ENCODE measurements around the gene TUBG1. TPM values are rescaled to one million over a fixed set of nuclear protein-coding genes. Genes with fewer than 3 reads are reported as not detected.

Gene TUBG1
- polyA plus RNA-seq (2012; ENCODE audit: missing spikeins): 70.7 TPM

DNA sequence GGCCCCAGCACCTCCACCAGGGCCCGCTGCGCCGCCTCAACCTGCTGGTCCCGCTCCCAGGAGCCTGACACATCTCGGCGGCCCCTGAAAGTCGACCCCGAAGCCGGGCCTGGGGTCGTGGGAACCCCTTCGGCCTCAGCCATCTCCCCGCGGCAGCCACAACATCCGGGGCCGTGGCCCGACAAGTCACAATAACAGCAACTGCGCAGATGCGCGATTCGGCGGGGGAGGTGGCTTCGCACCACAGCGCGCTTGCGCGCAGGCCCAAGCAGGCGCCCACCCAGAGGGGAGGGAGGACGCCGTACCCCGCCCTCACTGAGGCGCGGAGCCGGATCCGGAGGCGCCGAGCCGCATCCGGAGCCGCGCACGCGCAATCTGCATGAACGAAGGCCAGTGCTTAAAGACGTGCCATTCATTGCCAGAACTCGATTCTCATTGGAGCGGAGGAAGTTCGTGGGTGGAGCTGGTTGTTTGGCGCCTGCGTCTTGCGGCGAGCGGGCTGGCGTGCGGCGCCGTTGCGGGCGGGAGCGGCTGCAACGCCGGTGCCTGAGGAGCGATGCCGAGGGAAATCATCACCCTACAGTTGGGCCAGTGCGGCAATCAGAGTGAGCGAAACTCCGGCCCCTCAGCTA lies at the start of gene TUBG1, which contains the start of gene RETREG3:
TSS of gene TUBG1 (plus strand) at position 502 of the 632 bp plus-strand sequence. CDS start at position 557, 55 bp downstream.
TSS of gene RETREG3 (minus strand) at position 193 of the 632 bp plus-strand sequence. CDS start at position 143, 50 bp downstream.
- peak; percentile 99 for FAIRE-seq
- TF ChIP-seq TAF1 (IDR thresholded peaks at IDR 0.05; ENCODE audit: borderline replicate concordance, low read depth, low read length): peak; percentile 42; the same call in 1 of the 2 replicates
- TF ChIP-seq POLR2A (IDR thresholded peaks at IDR 0.05; ENCODE audit: low read depth, low read length): peak; percentile 92
- TF ChIP-seq POLR2AphosphoS5 (IDR thresholded peaks at IDR 0.05; ENCODE audit: low read depth, low read length): peak; percentile 88
- peak; percentile 96 for DNase-seq (ENCODE audit: insufficient read length)

DNA sequence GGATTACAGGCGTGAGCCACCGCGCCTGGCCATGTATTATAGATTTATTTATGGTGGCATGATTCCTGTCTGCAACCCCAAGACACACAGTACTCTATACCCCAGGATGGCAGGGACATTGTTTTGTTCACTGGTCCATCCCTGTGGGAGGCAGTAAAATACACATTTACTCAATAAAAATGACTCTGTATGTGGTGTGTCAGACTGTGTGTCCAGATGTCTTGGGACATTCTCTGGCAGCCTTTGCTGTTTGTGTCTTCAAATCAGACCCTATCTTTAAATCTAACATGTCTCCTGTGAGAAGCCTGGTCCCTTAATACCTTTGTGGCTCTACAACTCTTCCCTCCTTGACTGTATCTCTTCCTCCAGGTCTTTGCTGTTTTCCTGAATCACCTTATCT lies 49.2 kb upstream of the TUBG1 start:
- FAIRE-seq: no peak
- TF ChIP-seq TAF1 (IDR thresholded peaks at IDR 0.05; ENCODE audit: borderline replicate concordance, low read depth, low read length) (no peak), POLR2AphosphoS5 (IDR thresholded peaks at IDR 0.05; ENCODE audit: low read depth, low read length) (no peak), POLR2A (IDR thresholded peaks at IDR 0.05; ENCODE audit: low read depth, low read length) (no peak)
- no peak for DNase-seq (ENCODE audit: insufficient read length)

DNA sequence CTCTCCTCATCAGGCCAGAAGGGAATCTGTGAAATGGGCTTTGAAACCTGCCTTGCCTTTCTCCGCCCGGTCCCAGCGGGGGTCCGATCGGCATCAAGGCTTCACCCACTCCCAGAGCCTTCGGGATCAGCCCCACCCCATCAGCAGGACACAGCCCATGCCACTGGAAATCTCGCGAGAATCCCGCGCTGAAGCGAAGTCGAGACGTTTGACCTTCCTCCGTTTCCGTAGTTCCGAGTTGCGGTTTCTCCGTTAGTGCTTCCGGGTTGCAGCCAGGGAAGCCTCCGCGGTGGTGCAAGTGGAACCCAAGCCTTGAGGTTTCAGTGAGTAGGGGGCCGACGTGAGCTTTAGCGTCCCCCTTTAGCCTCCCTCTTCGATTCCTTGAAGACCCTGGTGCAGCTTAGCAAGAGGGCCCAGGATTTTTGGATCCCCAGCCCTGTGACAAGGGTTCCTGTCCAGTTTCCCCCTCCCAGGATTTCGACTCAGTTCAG lies 47.5 kb upstream of the TUBG1 start, which contains the start of gene COASY:
TSS of gene COASY (plus strand) at position 252 of the 491 bp plus-strand sequence. CDS start 475 bp downstream, outside the sequence.
- FAIRE-seq: peak; percentile 93
- TF ChIP-seq POLR2AphosphoS5 (IDR thresholded peaks at IDR 0.05; ENCODE audit: low read depth, low read length) (peak; percentile 84), TAF1 (IDR thresholded peaks at IDR 0.05; ENCODE audit: borderline replicate concordance, low read depth, low read length) (peak; percentile 85), POLR2A (IDR thresholded peaks at IDR 0.05; ENCODE audit: low read depth, low read length) (peak; percentile 87)

DNA sequence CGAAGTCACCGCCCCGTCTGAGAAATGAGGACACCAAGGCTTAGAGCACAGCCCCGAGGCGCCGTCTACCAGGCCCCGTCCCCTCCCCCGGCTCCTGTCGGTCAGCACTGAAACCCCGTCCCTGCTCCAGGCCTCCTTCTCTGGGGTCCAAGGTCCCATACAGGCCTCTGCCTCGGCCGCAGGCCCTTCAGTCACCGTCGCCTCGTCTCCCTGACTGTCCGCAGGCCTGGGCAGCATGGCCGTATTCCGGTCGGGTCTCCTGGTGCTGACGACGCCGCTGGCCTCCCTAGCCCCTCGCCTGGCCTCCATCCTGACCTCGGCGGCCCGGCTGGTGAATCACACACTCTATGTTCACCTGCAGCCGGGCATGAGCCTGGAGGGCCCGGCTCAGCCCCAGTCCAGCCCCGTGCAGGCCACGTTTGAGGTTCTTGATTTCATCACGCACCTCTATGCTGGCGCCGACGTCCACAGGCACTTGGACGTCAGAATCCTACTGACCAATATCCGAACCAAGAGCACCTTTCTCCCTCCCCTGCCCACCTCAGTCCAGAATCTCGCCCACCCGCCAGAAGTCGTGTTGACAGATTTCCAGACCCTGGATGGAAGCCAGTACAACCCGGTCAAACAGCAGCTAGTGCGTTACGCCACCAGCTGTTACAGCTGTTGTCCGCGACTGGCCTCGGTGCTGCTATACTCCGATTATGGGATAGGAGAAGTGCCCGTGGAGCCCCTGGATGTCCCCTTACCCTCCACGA lies 46.9 kb upstream of the TUBG1 start:
- DNase-seq (ENCODE audit: insufficient read length) (no peak), FAIRE-seq (no peak)
- TF ChIP-seq POLR2A (IDR thresholded peaks at IDR 0.05; ENCODE audit: low read depth, low read length) (no peak), POLR2AphosphoS5 (IDR thresholded peaks at IDR 0.05; ENCODE audit: low read depth, low read length) (no peak)

More for the DNA sequence above, 47.5 kb upstream of the TUBG1 start, which contains the start of gene COASY:
- DNase-seq (ENCODE audit: insufficient read length): peak; percentile 98

DNA sequence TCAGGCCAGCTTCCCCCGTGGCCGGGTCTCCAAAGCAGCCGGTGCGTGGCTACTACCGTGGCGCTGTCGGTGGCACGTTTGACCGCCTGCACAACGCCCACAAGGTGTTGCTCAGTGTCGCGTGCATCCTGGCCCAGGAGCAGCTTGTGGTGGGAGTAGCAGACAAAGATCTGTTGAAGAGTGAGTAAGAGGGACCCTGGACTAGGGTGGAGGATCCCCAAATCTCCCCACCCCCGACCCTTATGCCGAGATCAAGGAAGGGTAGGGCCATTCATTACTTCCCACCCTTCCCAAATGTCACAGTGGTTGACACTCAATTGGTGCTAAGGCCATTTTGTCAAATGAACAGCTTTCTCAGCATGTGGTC lies 46.4 kb upstream of the TUBG1 start:
- no peak for FAIRE-seq
- TF ChIP-seq TAF1 (IDR thresholded peaks at IDR 0.05; ENCODE audit: borderline replicate concordance, low read depth, low read length): no peak
- TF ChIP-seq POLR2AphosphoS5 (IDR thresholded peaks at IDR 0.05; ENCODE audit: low read depth, low read length): no peak
- TF ChIP-seq POLR2A (IDR thresholded peaks at IDR 0.05; ENCODE audit: low read depth, low read length): no peak
- DNase-seq (ENCODE audit: insufficient read length): no peak

DNA sequence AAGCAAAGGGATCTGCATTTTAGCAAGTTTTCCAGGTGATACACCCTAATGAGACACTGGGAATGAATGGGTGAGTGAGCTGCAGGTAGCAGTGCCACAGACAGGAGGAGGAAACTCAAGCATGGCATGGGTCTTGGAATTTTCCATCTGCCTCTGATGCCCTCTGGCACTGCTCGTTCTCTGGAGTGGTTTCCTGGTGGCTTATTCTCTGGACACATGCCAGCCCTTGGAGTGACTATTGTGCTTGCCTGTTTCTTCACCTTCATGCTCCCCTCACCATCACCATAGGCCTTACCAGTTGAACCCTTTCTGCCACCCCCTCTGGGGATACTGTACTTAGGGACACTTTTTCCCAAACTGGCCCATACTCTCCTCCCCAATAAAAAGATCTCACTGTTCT lies 45.9 kb upstream of the TUBG1 start:
- FAIRE-seq (no peak), DNase-seq (ENCODE audit: insufficient read length) (no peak)
- no peak for TF ChIP-seq TAF1 (IDR thresholded peaks at IDR 0.05; ENCODE audit: borderline replicate concordance, low read depth, low read length)
- TF ChIP-seq POLR2AphosphoS5 (IDR thresholded peaks at IDR 0.05; ENCODE audit: low read depth, low read length): no peak
- no peak for TF ChIP-seq POLR2A (IDR thresholded peaks at IDR 0.05; ENCODE audit: low read depth, low read length)

DNA sequence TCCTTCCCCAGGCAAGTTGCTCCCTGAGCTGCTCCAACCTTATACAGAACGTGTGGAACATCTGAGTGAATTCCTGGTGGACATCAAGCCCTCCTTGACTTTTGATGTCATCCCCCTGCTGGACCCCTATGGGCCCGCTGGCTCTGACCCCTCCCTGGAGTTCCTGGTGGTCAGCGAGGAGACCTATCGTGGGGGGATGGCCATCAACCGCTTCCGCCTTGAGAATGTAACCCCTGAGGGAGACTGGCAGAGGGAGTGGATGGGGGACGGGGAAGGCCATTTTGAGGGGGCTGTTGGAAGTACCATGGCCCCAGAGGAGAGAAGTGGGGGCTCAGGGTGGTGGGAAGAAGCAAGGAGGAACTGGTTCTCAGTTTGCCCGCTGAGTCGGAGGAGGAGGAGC lies 45.5 kb upstream of the TUBG1 start:
- DNase-seq (ENCODE audit: insufficient read length) (no peak), FAIRE-seq (no peak)
- TF ChIP-seq TAF1 (IDR thresholded peaks at IDR 0.05; ENCODE audit: borderline replicate concordance, low read depth, low read length): no peak

DNA sequence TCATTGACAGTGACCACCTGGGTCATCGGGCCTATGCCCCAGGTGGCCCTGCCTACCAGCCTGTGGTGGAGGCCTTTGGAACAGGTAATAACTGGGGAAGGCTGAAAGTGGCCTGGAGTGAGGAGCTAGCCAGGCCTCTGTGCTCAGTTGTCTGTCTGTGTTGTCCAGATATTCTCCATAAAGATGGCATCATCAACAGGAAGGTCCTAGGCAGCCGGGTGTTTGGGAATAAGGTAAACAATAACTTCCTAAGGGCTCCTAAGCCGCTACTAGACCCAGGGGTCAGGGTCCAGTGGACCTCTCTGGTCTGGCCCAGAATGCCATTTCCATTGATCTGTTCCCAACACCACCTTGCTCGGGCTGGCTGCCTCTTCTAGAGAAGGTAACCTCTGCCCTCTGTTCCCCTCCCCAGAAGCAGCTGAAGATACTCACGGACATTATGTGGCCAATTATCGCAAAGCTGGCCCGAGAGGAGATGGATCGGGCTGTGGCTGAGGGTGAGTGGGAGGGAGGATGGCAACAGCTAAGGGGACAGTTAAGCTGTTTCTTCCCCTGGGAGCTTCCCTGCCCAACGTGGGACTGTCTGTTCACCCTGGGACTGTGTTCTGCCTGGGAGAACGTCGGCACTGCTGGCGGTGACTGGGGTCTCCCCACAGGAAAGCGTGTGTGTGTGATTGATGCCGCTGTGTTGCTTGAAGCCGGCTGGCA lies 44.5 kb upstream of the TUBG1 start:
- DNase-seq (ENCODE audit: insufficient read length) (no peak), FAIRE-seq (no peak)
- TF ChIP-seq TAF1 (IDR thresholded peaks at IDR 0.05; ENCODE audit: borderline replicate concordance, low read depth, low read length): no peak
- no peak for TF ChIP-seq POLR2A (IDR thresholded peaks at IDR 0.05; ENCODE audit: low read depth, low read length)
- no peak for TF ChIP-seq POLR2AphosphoS5 (IDR thresholded peaks at IDR 0.05; ENCODE audit: low read depth, low read length)

DNA sequence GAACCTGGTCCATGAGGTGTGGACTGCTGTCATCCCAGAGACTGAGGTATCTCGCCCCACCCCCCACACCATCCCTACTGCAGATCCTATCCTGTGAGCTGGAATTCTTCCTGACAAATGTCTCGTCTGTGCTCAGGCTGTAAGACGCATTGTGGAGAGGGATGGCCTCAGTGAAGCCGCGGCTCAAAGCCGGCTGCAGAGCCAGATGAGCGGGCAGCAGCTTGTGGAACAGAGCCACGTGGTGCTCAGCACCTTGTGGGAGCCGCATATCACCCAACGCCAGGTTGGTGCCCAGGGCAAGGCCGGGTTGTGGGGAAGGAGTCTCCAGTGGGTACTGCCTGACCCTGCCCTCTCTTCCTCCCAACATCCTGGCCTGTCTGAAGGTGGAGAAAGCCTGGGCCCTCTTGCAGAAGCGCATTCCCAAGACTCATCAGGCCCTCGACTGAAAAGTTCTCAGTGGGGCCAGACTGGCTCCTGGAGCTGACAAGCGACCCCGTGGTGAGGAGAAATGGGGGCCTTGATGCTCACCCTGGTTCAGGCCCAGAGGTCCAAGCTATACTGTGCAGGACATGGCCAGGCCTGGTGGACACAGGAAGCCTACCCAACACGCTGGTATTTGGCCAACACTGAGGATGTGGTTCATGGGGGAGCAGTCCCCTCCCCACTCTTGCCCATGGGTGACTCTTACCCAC lies 43.8 kb upstream of the TUBG1 start:
- TF ChIP-seq TAF1 (IDR thresholded peaks at IDR 0.05; ENCODE audit: borderline replicate concordance, low read depth, low read length): no peak
- DNase-seq (ENCODE audit: insufficient read length) (no peak), FAIRE-seq (no peak)

DNA sequence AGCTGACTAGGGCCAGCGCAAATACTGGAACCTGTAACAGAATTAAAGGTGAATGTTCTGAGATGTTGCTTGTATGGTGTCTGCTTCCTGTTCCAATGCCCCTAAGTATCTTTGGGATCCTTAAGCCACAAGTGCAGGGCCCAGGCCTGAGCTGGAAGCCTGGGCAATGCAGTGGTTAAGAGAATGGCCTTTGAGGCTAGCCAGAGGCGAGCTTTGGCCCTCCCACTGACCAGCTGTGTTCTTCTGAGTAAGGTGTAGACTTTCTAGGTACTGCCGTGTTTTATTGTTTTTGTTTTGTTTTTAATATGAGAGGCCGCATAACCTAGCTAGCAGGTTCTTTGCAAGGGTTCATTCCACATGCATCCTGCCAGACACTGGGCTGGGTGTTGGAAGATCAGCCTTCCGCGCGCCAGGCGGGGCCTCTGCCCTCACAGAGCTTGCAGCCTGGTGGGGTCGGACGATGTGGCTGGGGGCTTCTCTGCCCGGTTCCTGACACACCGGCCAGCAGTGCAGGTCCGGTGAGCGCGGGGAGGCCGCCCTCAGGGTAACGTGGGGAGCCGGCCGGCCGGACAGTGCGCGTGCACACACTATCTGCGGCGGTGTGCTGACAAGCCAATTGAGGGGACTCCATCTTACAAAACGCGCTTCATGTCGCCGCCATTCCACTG lies 43.1 kb upstream of the TUBG1 start:
- DNase-seq (ENCODE audit: insufficient read length) (no peak), FAIRE-seq (no peak)
- TF ChIP-seq POLR2A (IDR thresholded peaks at IDR 0.05; ENCODE audit: low read depth, low read length) (no peak), POLR2AphosphoS5 (IDR thresholded peaks at IDR 0.05; ENCODE audit: low read depth, low read length) (no peak), TAF1 (IDR thresholded peaks at IDR 0.05; ENCODE audit: borderline replicate concordance, low read depth, low read length) (no peak)

All from GM12892 (cell line).